Globus pallidus (tissue), 1 donor: ENCODE data around the gene TOM1L1.
A peak's percentile ranks its signal among the peaks of the same experiment; 100 is the strongest.
"Not testable (repeated sequence)": the region's sequence is repeated elsewhere in the genome, so short reads cannot be mapped to it uniquely, and the experiment has no call there.

Experiments
- DNase-seq: peaks from one replicate; pipeline ENCODE4 v3.0.0-alpha.2; 2015; ENCODE audit warnings: low spot score

The TOM1L1 gene, protein sequence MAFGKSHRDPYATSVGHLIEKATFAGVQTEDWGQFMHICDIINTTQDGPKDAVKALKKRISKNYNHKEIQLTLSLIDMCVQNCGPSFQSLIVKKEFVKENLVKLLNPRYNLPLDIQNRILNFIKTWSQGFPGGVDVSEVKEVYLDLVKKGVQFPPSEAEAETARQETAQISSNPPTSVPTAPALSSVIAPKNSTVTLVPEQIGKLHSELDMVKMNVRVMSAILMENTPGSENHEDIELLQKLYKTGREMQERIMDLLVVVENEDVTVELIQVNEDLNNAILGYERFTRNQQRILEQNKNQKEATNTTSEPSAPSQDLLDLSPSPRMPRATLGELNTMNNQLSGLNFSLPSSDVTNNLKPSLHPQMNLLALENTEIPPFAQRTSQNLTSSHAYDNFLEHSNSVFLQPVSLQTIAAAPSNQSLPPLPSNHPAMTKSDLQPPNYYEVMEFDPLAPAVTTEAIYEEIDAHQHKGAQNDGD

GRCh38 chr17:54900457-54901229, at the start of gene TOM1L1:
TOM1L1 (plus strand) TSS chr17:54900852; CDS start chr17:54900866, 14 bp downstream.
- peak; percentile 12 for DNase-seq

DNA sequence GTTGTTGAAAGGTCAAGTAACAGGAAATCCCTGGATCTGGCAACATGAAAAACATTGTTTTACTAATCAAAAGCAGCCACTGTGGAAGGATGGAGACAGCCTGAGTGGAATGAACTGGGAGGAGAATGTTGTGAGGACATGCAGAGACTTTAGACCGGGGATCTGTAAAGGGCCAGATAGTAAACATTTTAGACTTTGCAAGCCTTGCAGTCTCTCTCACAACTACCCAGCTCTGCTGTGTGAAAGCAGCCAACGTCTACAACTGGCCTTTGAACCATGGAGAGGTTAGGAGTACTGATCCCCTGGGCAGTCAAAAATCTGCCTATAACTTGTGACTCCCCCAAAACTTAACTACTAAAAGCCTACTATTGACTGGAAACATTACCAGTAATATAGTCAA, 41.5 kb upstream of the TOM1L1 start:
- DNase-seq, result no peak

- no peak for DNase-seq
Measured at GRCh38 chr17:54860617-54861470, 39.8 kb upstream of the TOM1L1 start.

DNA sequence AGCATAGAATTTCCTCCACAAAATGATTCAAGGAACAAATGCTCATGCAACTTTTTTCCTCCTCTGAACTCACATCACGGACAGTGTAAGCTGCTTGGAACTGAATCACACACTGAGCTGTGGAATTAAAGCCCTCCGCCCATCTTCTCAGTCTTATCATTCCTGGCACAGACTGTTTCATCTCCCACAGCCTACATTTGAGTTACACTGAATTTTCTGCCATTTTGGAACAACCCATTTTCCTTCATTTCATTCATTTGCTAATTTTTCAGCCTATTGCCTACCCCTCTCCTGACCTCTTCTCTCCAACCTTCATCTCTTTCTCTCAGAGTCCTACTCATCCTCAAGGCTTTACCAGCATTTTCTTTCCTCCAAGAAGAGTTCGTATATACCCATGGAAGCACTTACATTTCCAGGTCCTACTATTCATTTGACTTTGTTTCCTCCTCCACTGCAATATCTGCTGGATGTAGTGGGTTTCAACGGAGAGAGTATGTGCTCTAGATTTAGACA, 39.1 kb upstream of the TOM1L1 start:
- no peak for DNase-seq

DNA sequence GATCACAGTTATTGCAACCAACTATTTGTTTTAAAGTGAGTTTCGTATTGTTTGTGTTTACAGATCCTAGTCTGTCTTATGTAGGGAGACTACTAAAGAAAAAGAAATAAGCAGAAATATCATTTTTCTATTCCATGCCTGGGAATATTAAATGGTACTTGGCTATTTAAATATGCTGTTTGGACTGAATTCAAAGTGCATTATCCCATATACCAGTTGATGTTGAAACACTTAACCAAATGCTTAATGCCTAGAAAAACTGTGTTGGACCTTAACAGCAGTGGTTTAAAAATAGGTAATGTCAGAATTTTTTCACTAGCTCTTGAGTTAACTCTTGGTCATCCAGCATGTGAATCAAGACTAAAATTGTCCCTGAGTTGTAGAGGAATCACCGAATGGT, 37.5 kb upstream of the TOM1L1 start:
- no peak for DNase-seq

DNA sequence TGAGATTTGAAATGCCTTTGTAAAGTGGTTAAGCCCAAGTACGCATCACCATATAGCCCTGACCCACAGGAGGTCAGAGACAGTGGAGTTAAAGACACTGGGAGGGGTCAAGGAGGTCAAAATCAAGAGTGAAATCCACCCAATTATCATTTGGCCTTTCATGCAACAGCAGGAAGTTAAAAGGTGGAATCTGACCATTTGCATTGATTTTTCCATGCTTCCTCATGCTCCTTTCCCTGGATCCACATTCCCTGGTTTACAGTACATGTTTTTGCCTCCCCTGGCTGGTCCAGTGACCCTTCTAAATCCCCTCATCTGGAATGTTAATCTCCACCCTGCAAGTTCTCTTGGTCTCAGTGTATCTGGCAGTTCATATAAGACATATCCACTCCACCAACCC, 36.6 kb upstream of the TOM1L1 start:
- DNase-seq, result no peak

DNA sequence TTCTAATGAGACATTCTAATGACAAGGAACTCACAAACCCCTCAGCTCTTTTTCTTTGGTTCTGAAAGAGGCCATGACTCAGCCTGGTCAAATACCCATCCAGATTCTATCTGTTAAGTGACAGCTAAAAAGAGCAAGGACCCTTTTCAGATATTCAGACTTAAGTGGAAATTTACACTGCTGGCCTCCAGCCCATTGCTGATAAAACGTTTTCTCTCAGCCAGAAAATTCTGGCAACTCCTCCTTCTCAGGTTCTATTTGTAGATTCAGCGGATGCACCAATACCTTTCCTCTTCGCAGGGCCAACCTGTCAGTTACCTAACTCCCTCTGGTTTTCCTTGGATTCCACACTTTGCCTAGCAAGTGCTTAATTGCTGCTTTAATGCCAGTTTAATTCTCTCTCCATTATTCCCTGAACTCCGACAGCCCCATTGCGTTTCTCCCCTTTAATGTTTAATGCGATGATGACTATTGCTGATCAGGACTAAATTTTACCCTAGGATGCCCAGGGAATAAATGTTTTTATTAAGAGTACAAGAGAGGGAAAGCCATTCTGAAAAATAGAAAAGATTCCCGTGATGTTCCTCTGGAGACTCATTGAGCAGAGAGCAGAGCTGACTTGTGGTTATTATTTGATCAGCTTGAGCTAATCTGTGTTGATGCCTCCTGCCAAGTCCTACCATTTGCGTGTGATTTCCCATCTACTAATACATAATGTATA, 35.9 kb upstream of the TOM1L1 start:
- no peak for DNase-seq

DNA sequence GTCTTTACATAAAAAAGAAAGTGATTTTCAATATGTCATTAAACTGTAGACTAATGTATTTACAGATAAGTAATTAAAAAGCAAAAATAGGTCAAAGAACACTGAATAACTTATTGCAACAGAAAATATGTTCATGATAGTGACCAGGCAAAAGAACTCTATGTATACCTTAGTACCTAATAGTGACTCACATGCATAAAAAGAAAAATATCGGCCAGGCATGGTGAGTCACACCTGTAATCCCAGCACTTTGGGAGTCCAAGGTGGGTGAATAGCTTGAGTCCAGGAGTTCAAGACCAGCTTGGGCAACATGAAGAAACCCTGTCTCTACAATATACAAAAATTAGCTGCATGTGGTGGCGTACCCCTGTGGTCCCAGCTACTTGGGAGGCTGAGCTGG, 33.0 kb upstream of the TOM1L1 start:
- no peak for DNase-seq

- no peak for DNase-seq
Measured at GRCh38 chr17:54870671-54871175, 29.9 kb upstream of the TOM1L1 start.

- DNase-seq, result not testable (repeated sequence)
Measured at GRCh38 chr17:54875906-54876305, 24.7 kb upstream of the TOM1L1 start.

DNA sequence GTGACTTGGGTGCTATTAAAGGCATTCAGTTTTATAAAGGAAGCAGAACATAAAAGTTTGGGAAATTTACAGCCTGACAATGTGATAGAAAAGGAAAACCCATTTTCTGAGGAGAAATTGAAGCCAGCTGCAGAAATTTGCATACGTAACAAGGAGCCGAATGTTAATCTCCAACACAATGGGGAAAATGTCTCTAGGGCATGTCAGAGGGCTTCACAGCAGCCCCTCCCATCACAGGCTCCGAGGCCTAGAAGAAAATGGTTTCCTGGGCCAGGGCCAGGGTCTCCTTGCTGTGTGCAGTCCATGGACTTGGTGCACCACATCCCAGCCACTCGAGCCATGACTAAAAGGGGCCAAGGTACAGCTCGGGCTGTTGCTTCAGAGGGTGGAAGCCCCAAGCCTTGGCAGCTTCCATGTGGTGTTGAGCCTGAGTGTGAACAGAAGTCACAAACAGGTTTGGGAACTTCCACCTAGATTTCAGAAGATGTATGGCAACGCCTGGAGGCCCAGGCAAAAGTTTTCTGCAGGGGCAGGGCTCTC, 23.9 kb upstream of the TOM1L1 start:
- no peak for DNase-seq

DNA sequence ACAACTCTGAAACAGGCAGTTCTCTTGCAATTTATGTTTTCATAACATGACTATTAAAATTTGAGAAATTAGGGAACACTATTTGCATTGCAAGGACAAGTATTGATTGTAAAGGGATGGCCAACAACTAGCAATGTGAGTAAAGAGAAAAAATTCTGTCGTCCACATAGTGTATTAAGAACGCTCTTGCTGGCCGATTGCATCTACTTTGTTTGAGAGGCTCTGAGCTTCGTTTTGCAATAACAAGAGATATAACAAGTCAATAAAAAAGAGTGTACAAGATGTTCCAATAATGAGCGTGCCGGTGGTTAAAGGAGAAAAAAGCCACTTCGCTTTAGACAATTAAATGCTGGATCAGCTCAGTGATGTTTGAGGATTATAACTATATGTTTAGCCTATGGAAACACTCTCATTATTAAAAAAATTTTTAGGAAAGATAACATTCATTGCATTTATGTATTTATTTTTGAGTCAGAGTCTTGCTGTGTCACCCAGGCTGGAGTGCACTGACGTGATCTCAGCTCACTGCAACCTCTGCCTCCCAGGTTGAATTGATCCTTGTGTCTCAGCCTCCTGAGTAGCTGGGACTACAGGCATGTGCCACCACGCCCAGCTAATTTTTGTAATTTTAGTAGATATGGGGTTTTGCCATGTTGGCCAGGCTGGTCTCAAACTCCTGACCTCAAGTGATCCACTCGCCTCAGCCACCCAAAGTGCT, 19.2 kb upstream of the TOM1L1 start:
- no peak for DNase-seq

GRCh38 chr17:54882371-54882770, 18.3 kb upstream of the TOM1L1 start:
- no peak for DNase-seq

GRCh38 chr17:54882950-54883349, 17.7 kb upstream of the TOM1L1 start:
- DNase-seq, result no peak

- DNase-seq, result no peak
Measured at GRCh38 chr17:54883939-54884338, 16.7 kb upstream of the TOM1L1 start.

DNA sequence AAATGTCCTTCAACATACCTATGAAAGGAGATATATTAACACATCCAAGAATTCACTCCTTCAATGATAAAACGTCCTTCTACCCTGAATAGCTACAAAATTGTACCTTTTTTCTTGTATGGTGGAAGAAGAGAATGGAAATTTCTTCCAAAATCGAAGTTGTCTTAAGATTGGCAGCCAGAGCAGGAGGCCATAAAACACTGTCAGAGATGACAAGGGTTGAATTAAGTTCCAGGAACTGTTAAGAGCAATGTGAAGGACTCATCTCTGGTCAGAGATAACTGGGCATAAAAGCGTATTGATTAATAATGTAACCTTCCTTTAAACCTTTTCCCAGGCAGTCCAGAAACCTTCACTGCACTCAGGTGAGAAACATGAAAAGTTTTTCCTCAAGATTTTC, 12.9 kb upstream of the TOM1L1 start:
- DNase-seq, result no peak

DNA sequence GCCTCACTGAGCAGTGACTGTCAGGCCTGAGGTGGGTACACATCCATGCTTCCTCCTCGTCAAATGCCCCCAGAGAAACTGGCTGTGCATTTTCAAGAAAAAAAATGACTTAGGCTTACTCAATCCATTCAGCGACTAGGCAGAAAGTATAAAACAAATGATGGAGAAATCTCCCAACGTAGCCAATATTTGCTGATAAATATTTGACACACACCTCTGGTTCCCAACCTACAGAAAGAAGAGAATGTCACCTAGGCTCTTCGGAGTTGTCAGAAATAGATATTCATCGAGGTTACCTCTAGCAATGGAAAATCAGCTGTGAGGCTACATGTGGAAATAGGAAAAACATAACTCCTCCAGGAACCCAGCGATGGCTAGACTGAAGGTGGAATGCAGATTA, 12.4 kb upstream of the TOM1L1 start:
- no peak for DNase-seq

DNA sequence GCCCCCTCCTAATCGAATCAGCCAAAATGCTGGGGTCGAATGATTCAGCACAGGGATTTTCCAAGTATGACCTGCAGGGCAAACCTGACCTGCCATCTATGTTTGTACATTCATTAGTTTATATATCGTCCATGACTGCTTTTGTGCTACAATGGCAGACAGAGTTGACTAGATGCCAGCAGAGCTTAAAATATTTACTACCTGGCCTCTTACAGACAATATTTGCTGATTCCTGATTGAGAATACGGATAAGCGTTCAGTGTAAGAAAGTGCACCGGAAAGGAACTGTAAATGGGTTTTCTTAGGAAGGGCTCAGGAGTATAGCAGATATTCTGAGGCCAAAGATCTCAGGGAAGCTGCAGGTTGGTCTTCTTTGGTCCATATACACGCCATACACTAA, 11.7 kb upstream of the TOM1L1 start:
- no peak for DNase-seq

- peak; percentile 3 for DNase-seq
Measured at GRCh38 chr17:54891176-54891821, 9.4 kb upstream of the TOM1L1 start.

GRCh38 chr17:54892360-54892759, 8.3 kb upstream of the TOM1L1 start:
- no peak for DNase-seq
